SU-DHL-6 (cell line): ENCODE measurements around the gene NEGR1.

ENCODE experiments used
- H2AFZ ChIP-seq: fragments of 200-600 bp; sonication (generic); 2 replicates; pipeline ENCODE4 v1.6.1; 2014; ENCODE audit warnings: low read depth, mild to moderate bottlenecking, moderate library complexity, mixed read lengths, antibody characterized with exemption, low read length; ENCODE audit not compliant: severe bottlenecking
- H3F3A ChIP-seq: fragments of 200-600 bp; shearing (Covaris generic); 2 replicates; pipeline ENCODE4 v1.6.0; 2016; ENCODE audit warnings: antibody characterized with exemption, mild to moderate bottlenecking; ENCODE audit not compliant: insufficient read depth
- H3K27ac ChIP-seq: fragments of 200-600 bp; sonication (generic); 2 replicates; pipeline ENCODE4 v1.5.1; 2016; ENCODE audit warnings: low read depth, mild to moderate bottlenecking, low read length, moderate library complexity, mixed read lengths
- H3K27me3 ChIP-seq: fragments of 200-600 bp; sonication (generic), shearing (Covaris generic); 2 replicates; pipeline ENCODE4 v1.6.0; 2014; ENCODE audit warnings: mild to moderate bottlenecking, low read length
- H3K36me3 ChIP-seq: fragments of 200-600 bp; sonication (generic); 2 replicates; pipeline ENCODE4 v1.6.1; 2014; ENCODE audit warnings: mild to moderate bottlenecking, low read length, mixed read lengths
- H3K4me2 ChIP-seq: fragments of 300-600, 200-600 bp; shearing (Covaris generic), sonication (generic); 2 replicates; pipeline ENCODE4 v1.6.0; 2014; ENCODE audit warnings: low read length, low read depth, mild to moderate bottlenecking; ENCODE audit not compliant: poor library complexity, severe bottlenecking
- H3K4me3 ChIP-seq: fragments of 200-600 bp; sonication (generic); 2 replicates; pipeline ENCODE4 v1.5.1; 2014; ENCODE audit warnings: antibody characterized with exemption, low read length, mild to moderate bottlenecking, mixed read lengths; ENCODE audit not compliant: insufficient read depth, poor library complexity, severe bottlenecking
- H3K79me2 ChIP-seq: fragments of 200-600 bp; sonication (generic); 2 replicates; pipeline ENCODE4 v1.6.1; 2014; ENCODE audit warnings: mild to moderate bottlenecking, low read length, moderate library complexity; ENCODE audit not compliant: insufficient read depth
- H3K9ac ChIP-seq: fragments of 200-600 bp; sonication (generic); 2 replicates; pipeline ENCODE4 v1.7.0; 2014; ENCODE audit warnings: mild to moderate bottlenecking, low read length
- H3K9me2 ChIP-seq: fragments of 200-600 bp; sonication (generic); replicated peaks from 2 replicates; pipeline ENCODE4 v1.6.1; 2014; ENCODE audit warnings: low read length; ENCODE audit not compliant: insufficient read depth
- H3K9me3 ChIP-seq: fragments of 200-600 bp; sonication (generic); 2 replicates; pipeline ENCODE4 v1.6.1; 2014; ENCODE audit warnings: low read length, mixed read lengths; ENCODE audit not compliant: insufficient read depth
- H4K20me1 ChIP-seq: fragments of 200-600 bp; sonication (generic); 2 replicates; pipeline ENCODE4 v1.6.1; 2014; ENCODE audit warnings: low read depth, mild to moderate bottlenecking, antibody characterized with exemption, low read length, moderate library complexity, mixed read lengths
- CTCF ChIP-seq: fragments of 200-600 bp; sonication (generic); IDR thresholded peaks from one replicate; pipeline ENCODE4 v1.5.1; 2017; ENCODE audit warnings: antibody characterized with exemption, mild to moderate bottlenecking, low read length, moderate library complexity; ENCODE audit not compliant: insufficient read depth, poor library complexity, severe bottlenecking
- EZH2phosphoT487 ChIP-seq: fragments of 200-600 bp; sonication (generic), shearing (Covaris generic); conservative IDR thresholded peaks from 2 replicates; pipeline ENCODE4 v1.6.1; 2018; ENCODE audit warnings: mild to moderate bottlenecking, antibody characterized with exemption, low read length, moderate library complexity, mixed read lengths

NEGR1 gene

GRCh38 chr1:71667216-71667615, 615.1 kb downstream of the NEGR1 start:
- no peak overlapping the region for H3K4me3 ChIP-seq
- no peaks in the 10 kb centered on the region for H3K9me2 ChIP-seq
- H3F3A ChIP-seq = no peaks in the 10 kb centered on the region
- no peaks in the 10 kb centered on the region for H3K27me3 ChIP-seq
- H3K79me2 ChIP-seq = no peaks in the 10 kb centered on the region
- no peak overlapping the region for H3K9ac ChIP-seq
- H3K36me3 ChIP-seq = no peaks in the 10 kb centered on the region
- H3K4me2 ChIP-seq = no peak overlapping the region
- no peak overlapping the region for H3K27ac ChIP-seq
- TF ChIP-seq CTCF = no peak
- no peak for TF ChIP-seq EZH2phosphoT487
- no peaks in the 10 kb centered on the region for H4K20me1 ChIP-seq
- H3K9me3 ChIP-seq = no peaks in the 10 kb centered on the region
- H2AFZ ChIP-seq = no peak overlapping the region

GRCh38 chr1:71666609-71667008, 615.7 kb downstream of the NEGR1 start:
- TF ChIP-seq EZH2phosphoT487 (no peak), CTCF (no peak)
- Histone ChIP-seq H3F3A (no peaks in the 10 kb centered on the region), H3K27ac (no peak overlapping the region), H3K27me3 (no peaks in the 10 kb centered on the region), H3K36me3 (no peaks in the 10 kb centered on the region), H3K79me2 (no peaks in the 10 kb centered on the region), H3K9ac (no peak overlapping the region), H3K4me3 (no peak overlapping the region), H3K9me3 (no peaks in the 10 kb centered on the region), H2AFZ (no peak overlapping the region), H4K20me1 (no peaks in the 10 kb centered on the region), H3K4me2 (no peak overlapping the region), H3K9me2 (no peaks in the 10 kb centered on the region)

- no peaks in the 10 kb centered on the region for H3K27me3 ChIP-seq
- H3F3A ChIP-seq = no peaks in the 10 kb centered on the region
- no peaks in the 10 kb centered on the region for H3K9me3 ChIP-seq
- H3K9me2 ChIP-seq = no peaks in the 10 kb centered on the region
- no peak overlapping the region for H3K4me3 ChIP-seq
- no peaks in the 10 kb centered on the region for H3K79me2 ChIP-seq
- no peak overlapping the region for H3K4me2 ChIP-seq
- no peak overlapping the region for H2AFZ ChIP-seq
- no peaks in the 10 kb centered on the region for H3K36me3 ChIP-seq
- H3K27ac ChIP-seq = no peak overlapping the region
- no peaks in the 10 kb centered on the region for H4K20me1 ChIP-seq
- no peak overlapping the region for H3K9ac ChIP-seq
- no peak for TF ChIP-seq EZH2phosphoT487
- no peak for TF ChIP-seq CTCF
These were observed 621.9 kb downstream of the NEGR1 start for GRCh38 chr1:71660411-71660810.
